HFF-Myc (cell line): ENCODE measurements around the gene GINS1.
"Not testable (repeated sequence)": the region's sequence is repeated elsewhere in the genome, so short reads cannot be mapped to it uniquely, and the experiment has no call there.

Source experiments
- DNase-seq: peaks from one replicate; pipeline ENCODE4 v3.0.0-alpha.2; 2011; ENCODE audit warnings: low read depth; ENCODE audit errors: extremely low read depth
- H3K4me3 ChIP-seq: replicated peaks from 2 replicates; pipeline ENCODE4 v1.5.1; 2011; ENCODE audit warnings: low read depth, mild to moderate bottlenecking, control low read depth, low read length
- TF ChIP-seq, protein P1 (sequence below): IDR thresholded peaks from 2 replicates; pipeline ENCODE4 v1.5.1; 2012; ENCODE audit warnings: mild to moderate bottlenecking, low read depth, low read length, control low read depth; ENCODE audit errors: missing control alignments

The GINS1 gene

GRCh38 chr20:25467441-25467840, 60.0 kb downstream of the GINS1 start:
- H3K4me3 ChIP-seq, result no peak overlapping the region
- DNase-seq, result no peak
- TF ChIP-seq, protein P1, sequence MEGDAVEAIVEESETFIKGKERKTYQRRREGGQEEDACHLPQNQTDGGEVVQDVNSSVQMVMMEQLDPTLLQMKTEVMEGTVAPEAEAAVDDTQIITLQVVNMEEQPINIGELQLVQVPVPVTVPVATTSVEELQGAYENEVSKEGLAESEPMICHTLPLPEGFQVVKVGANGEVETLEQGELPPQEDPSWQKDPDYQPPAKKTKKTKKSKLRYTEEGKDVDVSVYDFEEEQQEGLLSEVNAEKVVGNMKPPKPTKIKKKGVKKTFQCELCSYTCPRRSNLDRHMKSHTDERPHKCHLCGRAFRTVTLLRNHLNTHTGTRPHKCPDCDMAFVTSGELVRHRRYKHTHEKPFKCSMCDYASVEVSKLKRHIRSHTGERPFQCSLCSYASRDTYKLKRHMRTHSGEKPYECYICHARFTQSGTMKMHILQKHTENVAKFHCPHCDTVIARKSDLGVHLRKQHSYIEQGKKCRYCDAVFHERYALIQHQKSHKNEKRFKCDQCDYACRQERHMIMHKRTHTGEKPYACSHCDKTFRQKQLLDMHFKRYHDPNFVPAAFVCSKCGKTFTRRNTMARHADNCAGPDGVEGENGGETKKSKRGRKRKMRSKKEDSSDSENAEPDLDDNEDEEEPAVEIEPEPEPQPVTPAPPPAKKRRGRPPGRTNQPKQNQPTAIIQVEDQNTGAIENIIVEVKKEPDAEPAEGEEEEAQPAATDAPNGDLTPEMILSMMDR, result no peak

DNA sequence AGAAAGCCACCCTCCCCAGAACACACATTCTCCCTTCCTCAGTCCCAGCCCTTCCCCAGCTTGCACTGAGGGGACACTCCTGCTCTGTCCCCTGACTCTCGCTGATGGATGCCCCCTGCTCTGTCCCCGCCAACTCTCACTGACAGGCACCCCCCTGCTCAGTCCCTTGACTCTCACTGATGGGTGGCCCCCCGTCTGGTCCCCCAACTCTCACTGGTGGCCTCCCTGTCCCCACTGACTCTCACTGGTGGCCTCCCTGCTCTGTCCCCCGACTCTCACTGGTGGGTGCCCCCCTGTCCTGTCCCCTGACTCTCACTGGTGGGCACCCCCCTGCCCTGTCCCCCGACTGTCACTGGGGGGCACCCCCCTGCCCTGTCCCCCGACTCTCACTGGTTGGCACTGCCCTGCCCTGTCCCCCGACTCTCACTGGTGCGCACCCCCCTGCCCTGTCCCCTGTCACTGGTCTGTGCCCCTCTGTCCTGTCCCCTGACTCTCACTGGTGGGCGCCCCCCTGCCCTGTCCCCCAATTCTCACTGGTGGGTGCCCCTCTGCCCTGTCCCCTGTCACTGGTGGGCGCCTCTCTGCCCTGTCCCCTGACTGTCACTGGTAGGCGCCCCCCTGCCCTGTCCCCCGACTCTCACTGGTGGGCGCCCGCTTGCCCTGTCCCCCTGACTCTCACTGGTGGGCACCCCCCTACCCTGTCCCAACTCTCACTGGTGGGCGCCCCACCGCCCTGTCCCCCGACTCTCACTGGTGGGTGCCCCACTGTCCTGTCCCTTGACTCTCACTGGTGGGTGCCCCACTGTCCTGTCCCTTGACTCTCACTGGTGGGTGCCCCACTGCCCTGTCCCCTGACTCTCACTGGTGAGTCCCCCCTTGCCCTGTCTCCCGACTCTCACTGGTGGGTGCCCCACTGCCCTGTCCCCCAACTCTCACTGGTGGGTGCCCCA, 60.9 kb downstream of the GINS1 start:
- no peak for DNase-seq
- TF ChIP-seq, protein P1, result no peak
- H3K4me3 ChIP-seq, result no peak overlapping the region

DNA sequence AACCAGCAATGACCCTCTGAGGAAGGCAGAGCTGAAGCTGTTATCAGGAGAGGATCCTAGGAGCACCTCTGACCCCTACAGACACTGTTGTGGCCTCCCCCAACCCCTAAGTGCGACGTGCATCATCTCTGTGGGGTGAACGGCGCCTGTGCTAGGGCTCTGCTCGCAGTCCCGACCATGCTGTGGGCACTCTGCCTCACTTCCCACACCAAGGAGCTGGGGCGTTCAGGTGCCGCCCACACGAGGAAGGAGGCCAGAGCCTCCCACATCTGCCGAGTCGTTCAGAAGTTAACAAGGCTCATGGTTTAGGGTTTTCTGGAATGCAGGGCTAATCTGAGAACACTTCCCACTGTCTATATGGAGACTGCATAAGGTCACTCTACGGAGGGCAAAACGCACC, 62.1 kb downstream of the GINS1 start:
- no peak for DNase-seq
- no peak overlapping the region for H3K4me3 ChIP-seq
- TF ChIP-seq, protein P1, result no peak

DNA sequence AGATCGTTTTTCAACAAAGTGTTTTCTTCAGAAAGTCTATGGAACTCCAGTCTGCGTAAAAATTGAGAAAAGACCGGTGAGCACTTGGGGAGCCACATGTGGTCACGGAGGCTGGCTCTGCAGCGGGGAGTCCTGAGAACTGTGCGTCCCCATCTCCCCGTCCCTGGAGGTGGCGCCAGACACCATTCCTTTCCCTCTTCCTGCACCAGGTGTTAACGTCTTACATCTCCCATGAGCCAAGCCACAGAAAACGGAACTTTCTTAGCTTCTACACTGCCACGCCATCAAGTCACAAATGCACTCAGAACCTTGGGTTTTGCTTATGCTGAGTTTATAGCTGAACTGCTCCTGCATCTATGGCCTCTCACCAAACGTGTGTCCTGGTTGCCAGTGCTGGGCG, 62.6 kb downstream of the GINS1 start:
- no peak overlapping the region for H3K4me3 ChIP-seq
- TF ChIP-seq, protein P1, result peak; percentile 59
- no peak for DNase-seq

- no peak for DNase-seq
- TF ChIP-seq, protein P1, result no peak
- no peak overlapping the region for H3K4me3 ChIP-seq
Observed at GRCh38 chr20:25471020-25471419, 63.5 kb downstream of the GINS1 start.

DNA sequence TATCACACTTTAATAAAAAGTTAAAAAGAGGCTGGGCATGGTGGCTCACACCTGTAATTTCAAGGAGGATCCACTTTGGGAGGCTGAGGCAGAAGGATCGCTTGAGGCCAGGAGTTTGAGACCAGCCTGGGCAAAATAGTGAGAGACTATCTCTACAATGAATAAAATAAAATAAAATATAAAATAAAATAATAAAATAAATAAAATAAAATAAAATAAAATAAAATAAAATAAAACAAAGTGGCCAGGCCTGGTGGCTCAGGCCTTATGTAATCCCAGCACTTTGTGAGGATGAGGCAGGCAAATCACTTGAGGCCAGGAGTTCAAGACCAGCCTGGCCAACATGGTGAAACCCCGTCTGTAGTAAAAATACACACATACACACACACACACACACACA, 65.8 kb downstream of the GINS1 start:
- not testable (repeated sequence) for DNase-seq, H3K4me3 ChIP-seq

DNA sequence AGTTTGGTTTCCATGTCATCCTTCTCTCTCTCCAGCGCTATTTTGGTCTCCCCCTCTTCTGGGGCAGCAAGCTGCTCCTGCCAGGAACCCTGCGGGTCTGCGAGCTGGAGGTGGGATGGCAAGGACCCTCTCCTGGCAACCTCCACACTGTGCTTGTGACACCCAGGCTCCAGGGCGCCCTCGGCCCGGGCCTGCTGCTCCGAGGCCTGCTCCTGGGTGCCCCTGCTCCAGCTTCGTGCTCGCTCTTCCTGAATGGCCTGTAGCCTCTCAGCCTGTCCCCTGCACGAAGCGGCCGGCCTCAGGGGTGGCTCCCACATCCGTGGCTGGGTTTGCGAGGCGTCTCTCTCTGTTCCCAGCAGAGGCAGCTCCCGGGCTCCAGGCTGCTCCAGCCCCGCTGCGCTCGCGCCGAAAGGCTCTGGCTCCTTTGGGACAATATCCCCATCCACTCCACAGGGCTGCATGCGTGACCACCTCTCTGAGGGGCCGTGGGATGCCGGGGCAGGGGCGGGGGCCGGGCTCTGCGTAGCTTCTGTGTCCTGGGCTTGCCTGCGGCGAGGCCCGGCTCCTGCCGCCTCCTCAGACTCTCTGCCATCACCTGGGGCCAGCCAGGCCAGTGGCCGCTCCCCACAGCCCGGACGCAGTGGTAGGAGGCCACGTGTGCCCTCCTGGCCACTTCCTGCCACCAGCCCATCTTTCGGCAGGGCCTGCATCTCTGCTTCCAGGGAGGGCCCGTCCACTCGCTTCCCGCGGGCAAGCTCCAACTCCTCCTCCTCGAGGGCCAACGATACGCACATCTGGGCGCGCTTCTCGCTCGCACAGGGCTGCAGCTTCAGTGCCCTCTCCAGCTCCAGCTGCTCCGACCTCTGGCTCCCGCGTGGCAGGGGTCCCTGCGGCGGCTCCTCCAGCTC, 68.9 kb downstream of the GINS1 start:
- TF ChIP-seq, protein P1, result no peak
- no peak overlapping the region for H3K4me3 ChIP-seq
- DNase-seq, result no peak
